ENCODE results near the gene C1QTNF9.

C1QTNF9 gene

DNA sequence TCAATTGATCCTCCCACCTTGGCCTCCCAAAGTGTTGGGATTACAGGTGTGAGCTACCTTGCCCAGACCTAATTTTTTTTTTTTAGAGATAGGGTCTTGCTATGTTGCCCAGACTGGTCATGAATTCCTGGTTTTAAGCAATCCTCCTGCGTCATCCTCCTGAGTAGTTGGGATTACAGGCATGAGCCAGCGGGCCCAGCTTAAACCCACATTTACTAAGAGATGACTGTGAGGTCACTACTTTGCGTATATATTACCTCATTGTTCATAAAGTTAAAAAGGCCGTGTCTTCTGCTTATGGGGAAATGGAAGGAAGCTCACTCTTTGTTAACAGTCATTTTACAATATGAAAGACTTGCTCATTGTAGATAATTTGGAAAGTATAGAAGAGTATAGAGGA is 39.6 kb upstream of the C1QTNF9 start:
- TF ChIP-seq, protein P1, sequence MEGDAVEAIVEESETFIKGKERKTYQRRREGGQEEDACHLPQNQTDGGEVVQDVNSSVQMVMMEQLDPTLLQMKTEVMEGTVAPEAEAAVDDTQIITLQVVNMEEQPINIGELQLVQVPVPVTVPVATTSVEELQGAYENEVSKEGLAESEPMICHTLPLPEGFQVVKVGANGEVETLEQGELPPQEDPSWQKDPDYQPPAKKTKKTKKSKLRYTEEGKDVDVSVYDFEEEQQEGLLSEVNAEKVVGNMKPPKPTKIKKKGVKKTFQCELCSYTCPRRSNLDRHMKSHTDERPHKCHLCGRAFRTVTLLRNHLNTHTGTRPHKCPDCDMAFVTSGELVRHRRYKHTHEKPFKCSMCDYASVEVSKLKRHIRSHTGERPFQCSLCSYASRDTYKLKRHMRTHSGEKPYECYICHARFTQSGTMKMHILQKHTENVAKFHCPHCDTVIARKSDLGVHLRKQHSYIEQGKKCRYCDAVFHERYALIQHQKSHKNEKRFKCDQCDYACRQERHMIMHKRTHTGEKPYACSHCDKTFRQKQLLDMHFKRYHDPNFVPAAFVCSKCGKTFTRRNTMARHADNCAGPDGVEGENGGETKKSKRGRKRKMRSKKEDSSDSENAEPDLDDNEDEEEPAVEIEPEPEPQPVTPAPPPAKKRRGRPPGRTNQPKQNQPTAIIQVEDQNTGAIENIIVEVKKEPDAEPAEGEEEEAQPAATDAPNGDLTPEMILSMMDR (conservative IDR thresholded peaks at IDR 0.05; ENCODE audit: control insufficient read depth, insufficient read depth, low read depth, low read length) = no peak
- H3K4me3 ChIP-seq (ENCODE audit: control insufficient read depth, low read depth, low read length) = no peak overlapping the region
- DNase-seq (ENCODE audit: low read depth) = no peak

DNA sequence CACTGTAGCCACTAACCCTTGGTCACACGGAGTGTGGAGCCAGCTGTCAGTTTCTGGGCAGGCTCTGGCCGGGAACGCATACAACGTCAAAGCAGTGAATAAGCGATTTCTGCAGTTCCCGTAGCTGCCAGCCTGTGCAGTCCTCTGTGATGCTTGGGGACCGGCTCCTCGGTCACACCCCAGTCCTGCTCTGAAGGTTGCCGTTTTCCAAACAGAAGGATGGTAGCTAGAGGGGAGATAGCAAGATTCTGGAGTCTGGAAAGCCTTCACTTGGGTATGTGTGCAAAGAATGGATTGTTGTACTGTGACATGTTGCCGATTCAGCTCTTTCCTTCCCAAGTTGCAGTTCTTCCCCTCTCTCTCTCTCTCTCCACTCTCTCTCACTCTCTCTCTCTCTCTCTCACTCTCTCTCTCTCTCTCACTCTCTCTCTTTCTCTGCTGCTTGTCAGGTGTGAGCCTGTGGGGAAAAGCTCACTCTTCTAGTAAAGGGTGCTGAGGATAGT is 38.7 kb upstream of the C1QTNF9 start:
- DNase-seq (ENCODE audit: low read depth) = peak; percentile 48
- TF ChIP-seq, protein P1 (conservative IDR thresholded peaks at IDR 0.05; ENCODE audit: control insufficient read depth, insufficient read depth, low read depth, low read length) = no peak

DNA sequence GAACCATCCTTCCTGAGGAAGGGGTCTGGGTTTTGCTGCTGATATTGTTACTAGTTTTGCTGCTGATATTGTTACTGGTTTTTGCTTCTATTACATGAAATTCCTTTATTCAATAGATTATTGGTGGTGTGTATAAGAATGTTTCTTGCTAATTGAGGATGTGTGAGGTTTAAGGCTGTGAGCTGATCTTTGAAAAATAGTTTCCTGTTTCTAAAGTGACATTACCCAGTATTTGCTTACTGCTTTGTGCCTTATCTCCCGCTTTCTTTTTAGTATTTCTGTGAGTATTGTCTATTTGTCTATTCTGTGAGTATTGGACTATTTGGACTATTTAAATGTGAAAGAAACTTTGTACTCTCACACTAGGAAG is 38.2 kb upstream of the C1QTNF9 start:
- TF ChIP-seq, protein P1 (conservative IDR thresholded peaks at IDR 0.05; ENCODE audit: control insufficient read depth, insufficient read depth, low read depth, low read length) = no peak
- DNase-seq (ENCODE audit: low read depth) = no peak
- peak overlapping the region; percentile 45 for H3K4me3 ChIP-seq (ENCODE audit: control insufficient read depth, low read depth, low read length)

More for the DNA sequence above, 38.7 kb upstream of the C1QTNF9 start:
- H3K4me3 ChIP-seq (ENCODE audit: control insufficient read depth, low read depth, low read length) = peak overlapping the region; percentile 45

DNA sequence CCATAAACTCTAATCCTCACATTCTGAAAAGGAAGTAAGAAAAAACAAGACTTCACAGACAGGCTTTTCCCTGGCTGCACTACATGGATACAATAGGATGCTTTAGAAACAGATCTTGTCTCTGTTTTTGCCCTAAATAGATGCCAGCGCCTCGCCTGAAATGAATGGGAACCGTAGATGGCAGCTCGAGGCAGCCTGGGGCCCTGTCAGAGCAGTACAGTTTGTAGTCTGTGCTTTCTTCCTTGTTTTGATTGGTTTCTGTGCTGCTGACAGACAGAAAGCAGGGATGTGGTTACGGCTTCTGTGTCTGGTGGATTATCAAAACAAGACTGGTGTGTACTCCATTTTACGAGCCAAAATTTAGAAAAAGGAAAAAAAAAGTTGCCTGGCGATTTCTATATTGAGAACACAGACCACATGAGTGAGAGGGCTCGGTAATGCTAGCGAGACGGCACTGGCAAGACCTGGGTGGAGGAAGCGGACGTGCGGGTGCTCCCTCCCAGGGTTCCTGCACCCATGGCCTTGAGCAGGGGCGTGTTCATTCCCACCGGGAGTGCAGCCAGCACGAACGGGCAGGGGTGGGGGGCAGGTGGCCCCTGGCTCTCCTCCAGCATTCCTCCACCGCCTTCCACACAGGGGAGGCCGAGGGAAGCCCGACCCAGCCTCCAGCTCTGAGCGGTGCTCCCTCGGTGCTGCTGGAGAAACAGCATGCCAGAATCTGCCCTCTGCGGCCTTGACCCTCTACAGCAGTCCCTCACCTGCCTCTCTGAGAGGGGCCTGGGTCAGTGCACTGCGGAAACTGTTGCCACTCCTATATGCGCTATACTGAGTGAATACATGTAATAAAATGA is 37.6 kb upstream of the C1QTNF9 start:
- TF ChIP-seq, protein P1 (conservative IDR thresholded peaks at IDR 0.05; ENCODE audit: control insufficient read depth, insufficient read depth, low read depth, low read length) = no peak
- H3K4me3 ChIP-seq (ENCODE audit: control insufficient read depth, low read depth, low read length) = peak overlapping the region; percentile 38
- peak; percentile 77 for DNase-seq (ENCODE audit: low read depth)

DNA sequence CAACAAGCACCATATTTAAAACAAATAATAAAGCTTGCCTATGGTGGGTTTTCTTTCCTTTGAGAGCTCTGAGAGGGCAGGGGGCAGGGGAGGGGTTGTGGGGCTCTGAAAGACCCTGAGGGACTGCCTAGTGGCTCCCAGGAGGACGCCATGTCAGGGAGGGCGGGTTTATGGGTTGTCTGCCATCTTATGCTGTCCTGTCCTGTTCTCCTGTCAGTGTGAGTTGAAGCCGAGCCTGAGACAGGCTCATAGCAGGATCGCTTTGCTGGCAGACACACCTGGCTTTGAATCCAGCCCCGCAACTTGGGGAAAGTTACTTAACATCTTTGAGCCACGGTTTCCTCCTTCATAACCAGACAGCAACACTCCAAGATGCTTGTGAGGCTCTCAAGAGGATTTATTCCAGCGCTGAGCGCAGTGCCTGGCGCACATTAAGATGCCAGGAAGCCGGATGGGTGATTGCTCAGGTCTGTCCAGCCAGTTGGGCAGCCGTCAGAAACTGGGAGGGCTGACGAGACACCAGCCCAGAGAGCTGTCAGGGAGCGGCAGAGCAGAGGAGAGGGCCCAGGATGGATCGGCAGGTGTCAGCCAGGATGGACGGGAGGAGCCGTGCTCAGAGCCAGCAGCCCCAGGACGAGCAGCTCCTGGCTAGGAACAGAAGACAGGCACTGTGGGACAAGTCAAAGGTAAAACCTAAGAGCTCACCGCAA is 36.8 kb upstream of the C1QTNF9 start:
- no peak for DNase-seq (ENCODE audit: low read depth)
- TF ChIP-seq, protein P1 (conservative IDR thresholded peaks at IDR 0.05; ENCODE audit: control insufficient read depth, insufficient read depth, low read depth, low read length) = no peak
- no peak overlapping the region for H3K4me3 ChIP-seq (ENCODE audit: control insufficient read depth, low read depth, low read length)

DNA sequence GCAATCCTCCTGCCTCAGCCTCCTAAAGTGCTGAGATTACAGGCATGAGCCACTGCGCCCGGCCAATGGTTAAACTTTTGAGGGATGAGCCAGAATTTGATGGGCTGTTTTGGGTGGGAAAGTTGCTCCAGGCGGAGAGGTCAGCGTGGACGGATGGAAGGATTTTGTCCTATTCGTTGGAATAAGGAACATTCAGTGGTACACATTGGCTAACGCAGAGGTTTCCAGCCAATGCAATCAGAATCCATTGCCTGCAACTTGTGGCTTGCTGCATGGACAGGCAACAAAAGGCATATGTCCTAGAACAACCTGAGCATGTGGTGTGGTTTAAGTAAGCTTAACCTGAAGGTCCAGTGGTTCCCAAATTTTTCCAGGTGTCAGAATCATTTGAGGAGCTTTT is 35.5 kb upstream of the C1QTNF9 start:
- TF ChIP-seq, protein P1 (conservative IDR thresholded peaks at IDR 0.05; ENCODE audit: control insufficient read depth, insufficient read depth, low read depth, low read length) = no peak
- DNase-seq (ENCODE audit: low read depth) = no peak
- no peak overlapping the region for H3K4me3 ChIP-seq (ENCODE audit: control insufficient read depth, low read depth, low read length)
